GM21737 (cell line): ENCODE results near the gene SMAD1.
"Not testable (repeated sequence)": the region's sequence is repeated elsewhere in the genome, so short reads cannot be mapped to it uniquely, and the experiment has no call there.

Experiments used
- ATAC-seq: cut with Tn5 transposase; IDR thresholded peaks from one replicate; pipeline ENCODE4 v1.9.1; 2021; ENCODE audit warnings: mild to moderate bottlenecking, moderate library complexity; ENCODE audit not compliant: unreplicated experiment

SMAD1 gene

GRCh38 chr4:145525291-145525740 lies 43.7 kb downstream of the SMAD1 start:
- no peak for ATAC-seq

GRCh38 chr4:145527773-145528172 lies 46.1 kb downstream of the SMAD1 start:
- ATAC-seq: no peak

GRCh38 chr4:145528601-145529000 lies 46.9 kb downstream of the SMAD1 start:
- no peak for ATAC-seq

GRCh38 chr4:145530189-145530588 lies 48.5 kb downstream of the SMAD1 start:
- no peak for ATAC-seq

GRCh38 chr4:145530662-145531061 lies 49.0 kb downstream of the SMAD1 start:
- no peak for ATAC-seq

GRCh38 chr4:145531223-145531622 lies 49.6 kb downstream of the SMAD1 start:
- no peak for ATAC-seq

- no peak for ATAC-seq
Measured at GRCh38 chr4:145531859-145532258, 50.2 kb downstream of the SMAD1 start.

- ATAC-seq: no peak
Measured at GRCh38 chr4:145533001-145533400, 51.3 kb downstream of the SMAD1 start.

GRCh38 chr4:145533415-145533814 lies 51.8 kb downstream of the SMAD1 start:
- not testable (repeated sequence) for ATAC-seq

GRCh38 chr4:145533961-145534360 lies 52.3 kb downstream of the SMAD1 start:
- no peak for ATAC-seq

- no peak for ATAC-seq
Measured at GRCh38 chr4:145535202-145535601, 53.5 kb downstream of the SMAD1 start.

- ATAC-seq: no peak
Measured at GRCh38 chr4:145536044-145536443, 54.4 kb downstream of the SMAD1 start.

GRCh38 chr4:145538596-145538995 lies 56.9 kb downstream of the SMAD1 start:
- no peak for ATAC-seq

- no peak for ATAC-seq
Measured at GRCh38 chr4:145539671-145540070, 58.0 kb downstream of the SMAD1 start.

GRCh38 chr4:145540235-145540634 lies 58.6 kb downstream of the SMAD1 start:
- ATAC-seq: no peak

GRCh38 chr4:145541346-145541745 lies 59.7 kb downstream of the SMAD1 start:
- no peak for ATAC-seq

- no peak for ATAC-seq
Measured at GRCh38 chr4:145545031-145545430, 63.4 kb downstream of the SMAD1 start.

- ATAC-seq: no peak
Measured at GRCh38 chr4:145545538-145546174, 64.0 kb downstream of the SMAD1 start.

- no peak for ATAC-seq
Measured at GRCh38 chr4:145546175-145546915, 64.7 kb downstream of the SMAD1 start.

GRCh38 chr4:145551660-145552059 lies 70.0 kb downstream of the SMAD1 start:
- ATAC-seq: no peak

GRCh38 chr4:145552181-145552822 lies 70.6 kb downstream of the SMAD1 start:
- no peak for ATAC-seq

- no peak for ATAC-seq
Measured at GRCh38 chr4:145553375-145553774, 71.7 kb downstream of the SMAD1 start.
